SKM-1 treated with dmso at 0.1 percent for 144 hours (cell line): ENCODE data around the gene TBCK.
"Not testable (repeated sequence)": the region's sequence is repeated elsewhere in the genome, so short reads cannot be mapped to it uniquely, and the experiment has no call there.

ENCODE experiments used
- DNase-seq: peaks from one replicate; lab custom pipeline; 2025; ENCODE audit not compliant: unreplicated experiment; lab: John Stamatoyannopoulos, UW

Gene TBCK

DNA sequence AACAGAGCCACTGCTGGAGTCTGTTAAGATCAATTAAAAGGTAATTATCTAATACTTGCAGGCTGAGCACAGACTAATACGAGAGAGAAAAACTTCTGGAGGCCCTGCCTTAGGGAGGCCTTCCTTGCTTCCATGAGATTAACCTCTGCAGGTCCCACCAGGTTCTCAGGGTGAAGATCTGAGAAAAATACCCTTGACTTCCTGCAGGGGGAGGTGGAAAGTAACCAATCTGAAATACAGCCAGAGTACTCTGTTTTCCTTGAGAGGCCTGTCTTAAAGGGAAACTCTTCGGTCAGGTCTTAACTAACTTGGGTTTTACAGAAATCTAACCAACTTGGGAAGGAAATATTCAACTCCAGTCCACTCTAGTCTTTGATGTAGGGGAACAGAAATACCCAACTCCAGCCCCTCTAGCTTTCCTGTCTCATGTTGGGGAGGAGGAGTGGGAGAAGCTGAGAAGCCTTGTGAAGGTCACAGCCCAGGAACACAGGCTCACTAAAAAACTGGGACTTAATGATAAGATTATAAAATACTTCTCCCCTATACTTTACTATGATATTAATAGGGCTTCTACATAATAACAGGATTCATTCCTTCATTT is 77.1 kb downstream of the TBCK start:
- peak; percentile 13 for DNase-seq

DNA sequence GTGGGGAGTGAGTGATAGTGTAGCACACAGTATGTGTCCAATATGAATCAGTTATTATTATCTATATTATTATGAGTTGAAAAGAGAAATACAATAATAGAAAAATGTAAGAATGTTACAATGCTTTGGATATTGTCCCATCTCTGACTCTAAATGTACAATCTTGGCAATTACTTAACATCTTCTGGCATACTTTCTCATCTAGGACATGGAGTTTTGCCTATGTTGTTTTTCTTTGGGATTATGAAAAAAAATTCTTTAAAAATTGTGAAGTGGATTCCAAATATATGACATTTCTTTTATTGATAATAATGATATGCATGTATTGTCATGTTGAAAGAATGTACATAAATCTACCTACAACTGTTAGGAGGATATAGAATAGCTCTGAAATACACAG is 84.1 kb downstream of the TBCK start:
- DNase-seq = no peak

DNA sequence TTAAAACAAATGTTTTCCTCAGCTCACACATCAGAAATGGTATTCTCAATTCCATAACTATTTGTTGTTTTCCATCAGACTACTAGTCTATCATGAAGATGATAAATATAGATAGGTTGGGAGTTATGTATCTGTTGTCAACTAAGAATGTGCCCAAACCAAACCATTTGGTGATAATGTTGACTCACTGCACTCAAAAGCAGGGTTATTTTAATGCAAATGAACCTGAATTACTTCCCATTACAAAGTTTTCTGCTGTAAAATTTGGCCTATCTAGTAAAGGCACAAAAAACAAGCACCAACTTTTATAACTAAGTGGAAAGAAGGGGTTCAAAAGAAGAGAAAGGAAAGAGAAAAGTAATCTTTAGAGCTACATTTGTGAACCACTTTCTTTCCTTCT is 93.5 kb downstream of the TBCK start:
- DNase-seq = no peak

DNA sequence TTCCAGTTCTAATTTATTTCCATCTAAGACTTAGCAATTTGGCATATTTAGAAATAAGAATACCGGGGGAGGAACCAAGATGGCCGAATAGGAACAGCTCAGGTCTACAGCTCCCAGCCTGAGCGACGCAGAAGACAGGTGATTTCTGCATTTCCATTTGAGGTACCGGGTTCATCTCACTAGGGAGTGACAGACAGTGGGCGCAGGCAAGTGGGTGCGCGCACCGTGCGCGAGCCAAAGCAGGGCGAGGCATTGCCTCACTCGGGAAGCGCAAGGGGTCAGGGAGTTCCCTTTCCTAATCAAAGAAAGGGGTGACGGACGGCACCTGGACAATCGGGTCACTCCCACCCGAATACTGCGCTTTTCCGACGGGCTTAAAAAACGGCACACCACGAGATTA is 102.7 kb downstream of the TBCK start:
- DNase-seq = not testable (repeated sequence)

DNA sequence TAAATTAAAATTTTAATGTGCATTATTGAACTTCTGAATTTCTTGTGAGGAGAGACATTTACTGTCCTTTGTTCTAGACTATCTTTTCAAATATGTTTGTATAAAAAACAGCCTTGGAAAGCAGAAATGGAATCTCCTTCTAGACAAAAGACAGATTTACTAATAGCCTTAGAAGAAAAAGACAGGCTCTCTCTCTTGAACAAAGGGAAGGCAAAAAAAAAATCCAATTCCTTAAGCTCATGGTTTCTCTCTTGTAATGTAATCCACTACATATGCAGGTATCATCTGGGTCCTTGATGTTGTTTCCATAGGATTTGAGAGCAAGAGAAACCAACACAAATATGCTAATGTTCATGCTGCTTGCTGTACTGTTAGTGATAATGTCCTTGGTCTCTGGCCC is 106.0 kb downstream of the TBCK start:
- DNase-seq = no peak

DNA sequence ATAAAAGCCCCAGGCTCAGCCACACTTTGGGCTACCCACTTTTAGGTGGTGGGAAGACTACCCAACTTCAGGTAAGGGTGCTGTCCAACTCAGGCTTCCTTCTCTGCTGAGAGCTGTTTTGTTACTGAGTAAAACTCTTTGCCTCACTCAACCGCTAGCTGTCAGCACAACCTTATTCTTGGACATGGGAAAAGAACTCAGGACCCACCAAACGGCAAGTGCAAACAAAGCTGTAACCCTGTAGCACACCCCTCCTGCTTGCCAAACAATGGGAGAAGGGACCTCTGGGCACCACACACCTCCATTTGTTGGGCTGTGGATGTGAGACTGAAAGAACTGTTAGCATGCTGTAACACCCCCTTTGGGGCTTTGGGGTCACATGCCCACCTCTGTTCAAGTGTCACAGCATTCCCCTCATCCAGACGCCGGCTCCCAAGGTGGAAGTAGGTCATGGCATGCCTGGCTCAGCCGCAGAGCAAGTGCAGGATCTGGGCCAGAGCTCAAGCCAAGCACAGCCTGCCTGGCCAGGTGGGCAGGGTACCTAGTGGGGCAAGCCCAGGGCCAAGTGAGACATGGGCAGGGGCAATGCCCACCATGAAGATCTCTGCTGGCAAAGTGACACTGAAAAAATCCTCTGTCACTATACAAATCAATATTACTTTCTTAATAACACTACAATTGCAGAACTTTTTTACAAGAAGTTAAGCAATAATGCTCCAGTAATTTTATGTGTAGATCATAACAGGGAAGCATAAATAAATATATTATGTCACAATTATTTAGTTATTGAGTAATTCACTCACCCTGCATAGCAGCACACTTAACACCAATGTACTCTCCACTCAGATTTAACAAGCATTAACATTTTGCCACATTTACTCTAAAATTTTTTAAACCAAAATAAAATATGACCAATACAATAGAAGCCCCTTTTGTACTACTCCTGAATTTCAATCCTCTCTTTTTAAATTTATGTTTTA is 107.2 kb downstream of the TBCK start:
- no peak for DNase-seq

DNA sequence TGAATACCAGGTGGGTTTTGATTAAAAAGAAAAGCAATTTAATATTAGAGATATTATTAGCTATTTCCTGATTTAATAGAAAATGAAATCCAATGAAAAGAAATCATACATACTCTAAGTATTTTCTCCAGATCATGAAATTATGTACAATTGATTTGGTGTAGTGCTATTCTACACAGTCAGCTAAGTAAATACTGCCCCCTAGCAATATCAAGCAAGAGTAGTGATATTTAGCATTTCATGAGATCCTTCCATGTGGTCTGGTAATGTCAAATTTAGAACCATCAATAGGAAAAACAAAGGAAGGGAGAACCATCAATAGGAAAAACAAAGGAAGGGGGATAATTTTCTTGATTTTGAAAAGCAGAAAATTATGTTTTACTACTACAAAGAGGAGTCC is 114.6 kb downstream of the TBCK start:
- DNase-seq = no peak

DNA sequence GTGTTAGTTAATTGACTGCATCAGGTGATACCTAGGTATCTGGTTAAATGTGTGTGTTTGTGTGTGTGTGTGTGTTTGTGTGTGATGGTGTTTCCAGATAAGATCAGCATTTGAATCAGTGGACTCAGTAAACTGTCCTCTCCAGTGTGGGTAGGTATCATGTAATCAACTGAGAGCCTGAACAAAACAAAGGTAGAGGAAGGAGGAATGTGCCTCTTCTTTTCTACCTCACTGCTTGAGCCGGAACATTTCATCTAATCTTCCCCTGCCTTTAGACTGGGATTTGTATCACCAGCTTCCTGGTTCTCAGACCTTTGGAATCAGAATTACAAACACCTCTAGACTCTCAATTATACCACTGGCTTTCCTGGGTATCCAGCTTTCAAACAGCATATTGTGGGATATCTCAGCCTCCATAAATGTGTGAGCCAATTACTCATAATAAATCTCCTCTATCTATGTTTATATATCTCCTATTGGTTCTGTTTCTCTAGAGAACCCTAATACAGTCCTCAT is 120.5 kb downstream of the TBCK start:
- DNase-seq = no peak

DNA sequence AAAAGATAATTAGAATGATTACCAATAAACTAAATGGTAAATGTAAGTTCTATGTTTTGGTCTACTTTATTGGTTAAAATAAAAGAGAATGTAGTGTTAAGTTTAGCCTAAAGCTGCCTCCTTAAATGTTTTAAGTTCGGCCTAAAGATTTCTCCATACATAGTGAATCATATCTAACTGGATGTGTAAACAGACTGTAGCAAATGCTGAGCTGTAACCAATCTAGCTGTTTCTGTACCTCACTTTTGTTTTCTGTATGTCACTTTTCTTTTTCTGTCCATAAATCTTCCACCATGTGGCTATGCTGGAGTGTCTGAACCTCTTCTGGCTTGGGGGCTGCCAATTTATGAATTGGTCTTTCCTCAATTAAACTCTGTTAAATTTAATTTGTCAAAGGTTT is 121.2 kb downstream of the TBCK start:
- no peak for DNase-seq

DNA sequence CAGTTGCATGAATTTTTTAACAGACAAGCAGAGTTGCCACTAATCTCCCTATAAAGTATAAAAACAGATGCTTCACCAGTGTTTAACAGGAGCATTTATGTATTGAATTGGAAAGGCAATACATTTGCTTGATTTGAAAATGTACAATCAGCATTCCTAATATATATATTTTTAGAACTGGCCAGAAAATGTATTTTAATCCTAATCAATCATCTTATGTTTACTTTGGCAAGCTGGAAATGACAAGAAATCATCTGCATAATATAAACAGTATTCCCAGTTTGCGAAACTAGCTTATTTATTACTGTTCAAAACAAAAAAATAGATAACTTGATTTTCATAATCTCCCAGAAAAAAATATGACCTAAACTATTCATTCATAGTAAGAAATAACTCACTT is 123.9 kb downstream of the TBCK start:
- DNase-seq = no peak

DNA sequence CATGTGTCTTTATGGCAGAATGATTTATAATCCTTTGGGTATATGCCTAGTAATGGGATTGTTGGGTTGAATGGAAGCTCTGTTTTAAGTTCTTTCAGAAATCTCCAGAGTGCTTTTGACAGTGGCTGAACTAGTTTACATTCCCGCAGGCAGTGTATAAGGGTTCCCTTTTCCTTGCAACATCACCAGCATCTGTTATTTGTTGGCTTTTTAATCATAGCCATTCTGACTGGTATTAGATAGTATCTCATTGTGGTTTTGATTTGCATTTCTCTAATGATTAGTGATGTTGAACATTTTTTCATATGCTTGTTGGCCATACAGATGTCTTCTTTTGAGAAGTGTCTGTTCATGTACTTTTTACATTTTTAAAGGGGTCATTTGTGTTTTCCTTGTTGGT is 129.8 kb downstream of the TBCK start:
- no peak for DNase-seq

DNA sequence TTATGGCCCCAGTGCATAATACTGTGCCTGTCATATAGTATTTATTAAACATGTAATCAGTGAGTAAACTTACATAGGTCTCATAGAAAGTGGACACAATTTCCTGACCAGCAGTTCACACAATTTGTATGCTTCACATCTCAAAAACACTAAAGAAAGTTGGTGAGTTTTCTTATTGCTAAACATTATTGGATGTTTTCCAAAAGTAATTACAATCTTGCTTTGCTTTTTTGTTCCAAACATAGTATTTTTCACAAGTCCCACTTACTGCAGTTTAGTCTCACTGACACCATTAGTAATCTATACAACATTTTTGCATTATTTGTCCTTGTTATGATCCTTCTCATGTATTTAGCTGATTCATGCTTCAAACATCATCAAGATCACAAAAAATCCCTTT is 132.5 kb downstream of the TBCK start:
- DNase-seq = no peak

DNA sequence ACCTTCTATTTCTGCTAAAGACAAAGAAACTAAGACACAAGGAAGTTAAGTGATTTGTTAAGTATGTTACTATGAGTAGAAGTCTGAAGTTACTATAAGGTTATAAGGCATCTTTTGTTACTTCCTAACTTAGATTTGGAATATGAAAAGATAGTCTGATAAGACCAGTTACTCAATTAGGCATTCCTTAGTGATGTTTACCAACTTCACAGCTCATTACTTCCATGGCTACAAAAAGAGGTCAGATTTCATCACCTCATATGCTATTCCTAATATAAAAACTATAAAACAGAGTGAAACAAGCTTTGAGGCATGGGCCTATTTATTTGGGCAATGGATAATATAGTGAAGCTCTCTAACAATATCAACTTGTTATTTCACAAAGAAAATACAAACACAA is 143.1 kb downstream of the TBCK start:
- no peak for DNase-seq

DNA sequence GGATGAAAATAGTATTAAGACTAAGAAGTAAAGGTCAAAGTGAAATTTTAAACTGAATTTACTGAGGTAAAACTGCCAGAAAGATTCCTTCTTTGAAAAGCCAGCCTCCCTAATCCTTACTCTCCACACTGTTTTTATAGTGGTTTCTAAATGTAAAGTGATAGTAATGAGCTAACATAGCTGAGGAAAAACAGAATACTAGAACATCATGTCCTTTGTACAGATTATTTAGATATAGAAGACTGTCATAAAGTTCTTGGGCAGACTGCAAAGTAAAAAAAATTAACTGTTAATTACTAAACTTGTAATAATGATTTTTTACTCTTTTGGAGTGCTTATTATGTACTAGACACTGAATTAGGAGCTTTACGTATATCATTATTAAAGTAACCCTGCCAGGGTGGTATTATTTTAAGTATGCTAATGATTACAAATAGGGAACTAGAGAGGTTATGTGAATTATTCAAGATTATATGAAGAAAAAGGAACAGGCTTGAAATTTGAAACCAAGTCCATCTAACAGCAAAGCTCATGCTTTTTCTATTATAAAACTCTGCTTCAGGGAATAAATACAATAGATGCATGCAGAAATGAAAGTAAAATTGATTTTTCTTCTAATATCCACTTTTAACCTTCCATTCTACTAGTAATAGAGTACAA is 150.5 kb downstream of the TBCK start:
- DNase-seq = no peak

DNA sequence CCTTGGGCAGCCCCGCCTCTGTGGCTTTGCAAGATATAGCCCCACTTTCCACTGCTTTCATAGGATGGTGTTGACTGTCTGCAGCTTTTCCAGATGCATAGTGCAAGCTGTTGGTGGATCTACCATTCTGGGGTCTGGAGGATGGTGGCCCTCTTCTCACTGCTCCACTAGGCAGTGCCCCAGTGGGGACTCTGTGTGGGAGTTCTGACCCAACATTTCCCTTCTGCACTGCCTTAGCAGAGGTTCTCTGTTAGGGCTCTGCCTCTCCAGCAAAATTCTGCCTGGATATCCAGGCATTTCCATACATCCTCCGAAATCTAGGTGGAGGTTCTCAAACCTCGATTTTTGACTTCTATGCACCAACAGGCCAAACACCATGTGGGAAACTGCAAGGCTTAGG is 153.7 kb downstream of the TBCK start:
- no peak for DNase-seq

DNA sequence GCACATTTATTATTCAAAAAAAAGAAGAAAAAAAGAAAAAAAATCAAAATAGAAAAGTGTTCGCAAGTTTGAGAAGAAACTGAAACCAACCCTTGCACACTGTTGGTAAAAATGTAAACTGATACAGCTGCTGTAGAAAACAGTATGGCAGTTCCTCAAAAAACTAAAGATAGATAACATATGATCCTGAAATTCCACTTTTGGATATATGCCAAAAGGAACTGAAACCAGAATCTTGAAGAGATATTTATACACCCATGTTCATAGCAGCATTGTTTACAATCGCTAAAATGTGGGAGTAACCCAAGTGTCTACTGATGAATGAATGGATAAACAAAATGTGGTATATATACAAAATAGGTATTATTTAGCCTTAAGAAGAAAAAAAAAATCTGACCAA is 155.4 kb downstream of the TBCK start:
- DNase-seq = no peak

DNA sequence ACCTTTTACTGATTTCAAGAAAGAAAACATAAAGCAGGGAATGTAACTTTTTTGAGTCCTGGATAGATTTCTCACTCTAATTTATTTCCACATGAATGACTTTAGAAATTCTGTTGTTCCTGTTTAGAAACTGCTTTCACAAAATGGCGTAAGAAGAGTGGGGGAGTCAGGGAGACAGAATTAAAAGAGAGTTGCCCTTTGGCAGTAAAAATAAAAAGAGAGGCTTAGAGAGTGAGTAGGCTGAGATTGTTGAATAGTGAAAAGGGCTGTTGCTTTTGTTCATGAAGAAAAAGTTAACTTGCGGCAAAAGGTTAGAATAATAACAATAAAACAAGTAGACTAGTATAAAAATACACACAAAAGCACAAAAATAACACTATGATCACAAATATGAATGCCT is 166.1 kb downstream of the TBCK start:
- DNase-seq = no peak

DNA sequence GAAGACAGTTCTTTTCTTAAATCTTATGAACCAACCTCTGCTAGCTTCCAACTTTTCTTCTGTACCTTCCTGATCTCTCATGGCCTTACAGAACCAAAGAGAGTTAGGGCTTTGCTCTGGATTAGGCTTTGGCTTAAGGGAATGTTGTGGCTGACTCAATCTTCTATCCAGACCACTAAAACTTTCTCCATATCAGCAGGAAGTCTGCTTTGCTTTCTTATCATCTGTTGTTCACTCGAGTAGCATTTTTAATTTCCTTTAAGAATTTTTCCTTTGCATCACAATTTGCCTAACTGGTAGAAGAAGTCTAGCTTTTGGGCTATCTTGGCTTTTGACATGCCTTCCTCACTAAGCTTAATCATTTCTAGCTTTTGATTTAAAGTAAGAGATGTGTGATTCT is 167.0 kb downstream of the TBCK start:
- no peak for DNase-seq

DNA sequence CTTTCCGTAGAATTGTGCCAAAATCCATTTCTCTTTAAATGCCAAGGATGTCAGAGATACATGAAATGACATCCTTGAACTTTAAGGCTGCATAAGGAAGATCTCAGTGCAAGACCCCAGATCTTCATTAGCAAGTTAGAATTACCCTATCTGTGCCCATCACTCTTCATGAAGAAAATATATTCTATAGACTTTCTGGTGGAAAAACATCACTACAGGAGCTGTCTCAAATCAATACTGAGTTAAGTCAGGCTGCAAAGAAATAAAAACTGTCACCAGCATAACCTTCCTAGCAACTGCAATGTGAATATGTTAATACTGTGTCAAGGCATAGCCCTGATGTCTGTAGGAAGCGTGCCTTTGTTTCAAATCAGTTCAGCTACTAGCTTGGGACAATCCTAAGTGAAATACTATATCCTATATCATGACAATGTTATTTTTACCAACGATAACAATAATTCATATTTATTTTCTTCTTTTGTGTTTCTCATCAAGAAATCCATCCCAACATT is 173.3 kb downstream of the TBCK start:
- no peak for DNase-seq

DNA sequence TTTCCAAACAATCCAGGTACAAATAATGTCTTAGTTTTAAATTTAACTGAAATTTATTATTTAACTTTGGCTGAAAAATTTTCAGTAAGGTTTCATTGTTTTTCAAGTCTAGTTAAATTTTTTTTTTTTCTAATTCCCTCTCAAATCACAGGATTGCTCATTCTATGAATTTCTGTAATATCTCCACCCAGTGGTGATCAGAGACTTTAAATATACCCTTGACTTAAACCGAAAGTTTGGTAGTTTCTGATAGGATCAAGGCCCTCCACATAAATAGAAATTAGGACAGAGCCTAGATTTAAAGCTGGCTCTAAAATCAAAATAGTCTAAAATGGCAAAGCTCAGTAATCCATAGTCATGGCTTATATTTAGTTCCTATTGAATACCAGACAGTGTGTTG is 175.4 kb downstream of the TBCK start:
- DNase-seq = no peak

DNA sequence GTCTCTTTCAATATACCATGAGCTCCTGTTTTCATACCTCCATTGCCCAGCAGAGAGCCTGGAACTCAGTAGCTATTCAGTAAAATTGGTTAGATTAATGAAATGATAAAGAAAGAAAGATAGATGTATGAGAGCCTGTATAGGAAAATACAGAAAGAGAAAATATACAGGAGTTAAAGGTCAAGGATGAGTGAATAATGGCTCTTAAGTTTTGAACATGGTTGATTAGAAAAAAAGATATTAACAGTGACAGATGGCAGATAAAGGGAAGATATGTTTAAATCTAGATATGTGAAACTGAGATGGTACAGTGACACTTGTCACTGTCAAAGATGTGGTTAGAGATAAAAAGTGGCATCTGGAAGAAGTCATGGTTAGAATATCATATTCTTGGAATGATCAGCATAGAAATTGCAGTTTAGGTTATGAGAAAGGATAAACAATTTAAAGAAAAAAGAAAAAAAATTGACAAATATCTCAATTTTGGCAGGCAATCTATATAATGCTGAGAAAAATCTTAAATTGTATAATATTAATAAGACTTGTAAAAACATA is 179.2 kb downstream of the TBCK start:
- no peak for DNase-seq
